ENCODE measurements around the gene NCBP1.

The NCBP1 gene

DNA sequence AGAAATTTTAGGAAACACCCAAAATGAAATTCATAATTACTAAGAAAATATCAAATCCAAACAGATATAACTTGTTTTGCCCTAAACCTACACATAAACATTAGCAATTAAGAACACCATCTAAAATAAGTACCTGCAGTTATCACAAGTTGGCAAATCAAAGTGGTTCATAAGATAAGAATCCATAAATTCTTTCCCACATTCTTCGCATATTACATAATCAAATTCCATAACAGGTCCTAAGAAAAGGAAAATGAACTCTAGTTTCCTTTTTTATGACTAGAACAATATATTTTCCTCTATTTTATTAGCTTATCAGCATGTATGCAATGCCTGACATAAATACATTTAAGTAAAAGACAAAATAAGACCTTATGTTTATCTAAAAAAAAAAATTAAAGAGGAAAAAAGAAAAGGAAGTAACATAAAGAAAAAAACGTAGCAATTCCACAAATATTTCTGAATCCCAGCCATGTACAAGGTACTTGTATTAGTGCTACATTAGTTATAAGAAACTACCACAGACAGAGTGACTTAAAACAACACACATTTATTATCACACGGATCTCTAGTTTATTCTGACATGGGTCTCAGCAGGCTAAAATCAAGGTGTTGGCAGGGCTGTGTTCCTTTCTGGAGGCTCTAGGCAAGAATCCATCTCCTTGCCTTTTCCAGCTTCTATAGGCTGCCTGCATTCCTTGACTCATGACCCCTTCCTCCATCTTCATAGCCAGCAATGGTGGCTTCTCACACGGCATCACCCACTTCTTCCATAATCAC is 56.0 kb downstream of the NCBP1 start:
- Histone ChIP-seq H3K4me1 (ENCODE audit: control insufficient read depth, low read length) (peaks cover 14% of the 10 kb centered on the region), H3K79me2 (ENCODE audit: control insufficient read depth, low read length) (peaks cover 11% of the 10 kb centered on the region), H3K9me2 (replicated peaks; ENCODE audit: control insufficient read depth, low read length) (no peaks in the 10 kb centered on the region), H4K20me1 (ENCODE audit: control insufficient read depth, insufficient read depth, low read depth, low read length) (no peaks in the 10 kb centered on the region), H3K4me3 (ENCODE audit: low read length) (no peak overlapping the region), H3K27me3 (ENCODE audit: control insufficient read depth, low read length) (no peaks in the 10 kb centered on the region), H3F3A (ENCODE audit: control insufficient read depth, insufficient read depth) (no peaks in the 10 kb centered on the region), H3K36me3 (ENCODE audit: control insufficient read depth, low read length) (peaks cover 68% of the 10 kb centered on the region), H3K4me2 (ENCODE audit: low read length) (no peak overlapping the region), H3K9me3 (ENCODE audit: control insufficient read depth, insufficient read depth, low read length) (no peaks in the 10 kb centered on the region), H3K27ac (ENCODE audit: low read depth, low read length) (no peak overlapping the region)
- TF ChIP-seq, protein P1, sequence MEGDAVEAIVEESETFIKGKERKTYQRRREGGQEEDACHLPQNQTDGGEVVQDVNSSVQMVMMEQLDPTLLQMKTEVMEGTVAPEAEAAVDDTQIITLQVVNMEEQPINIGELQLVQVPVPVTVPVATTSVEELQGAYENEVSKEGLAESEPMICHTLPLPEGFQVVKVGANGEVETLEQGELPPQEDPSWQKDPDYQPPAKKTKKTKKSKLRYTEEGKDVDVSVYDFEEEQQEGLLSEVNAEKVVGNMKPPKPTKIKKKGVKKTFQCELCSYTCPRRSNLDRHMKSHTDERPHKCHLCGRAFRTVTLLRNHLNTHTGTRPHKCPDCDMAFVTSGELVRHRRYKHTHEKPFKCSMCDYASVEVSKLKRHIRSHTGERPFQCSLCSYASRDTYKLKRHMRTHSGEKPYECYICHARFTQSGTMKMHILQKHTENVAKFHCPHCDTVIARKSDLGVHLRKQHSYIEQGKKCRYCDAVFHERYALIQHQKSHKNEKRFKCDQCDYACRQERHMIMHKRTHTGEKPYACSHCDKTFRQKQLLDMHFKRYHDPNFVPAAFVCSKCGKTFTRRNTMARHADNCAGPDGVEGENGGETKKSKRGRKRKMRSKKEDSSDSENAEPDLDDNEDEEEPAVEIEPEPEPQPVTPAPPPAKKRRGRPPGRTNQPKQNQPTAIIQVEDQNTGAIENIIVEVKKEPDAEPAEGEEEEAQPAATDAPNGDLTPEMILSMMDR (IDR thresholded peaks at IDR 0.05; ENCODE audit: low read depth, low read length, poor library complexity, severe bottlenecking) = no peak

DNA sequence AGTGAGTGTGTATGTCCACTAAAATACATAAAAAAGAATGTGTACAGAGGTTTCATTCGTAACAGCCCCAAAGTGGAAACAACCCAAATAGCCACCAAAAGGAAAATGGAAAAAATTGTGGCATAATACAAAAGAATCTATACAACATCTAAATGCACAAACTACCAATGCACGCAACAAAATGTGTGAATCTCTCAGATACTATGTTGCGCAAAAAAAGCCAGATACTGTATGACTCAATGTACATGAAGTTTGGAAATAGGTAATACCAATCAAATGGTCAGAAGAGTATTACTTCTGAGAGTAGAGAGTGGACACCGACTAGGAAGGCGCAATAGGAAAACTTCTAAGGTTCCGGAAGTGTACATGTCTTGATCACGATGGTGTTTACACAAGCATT is 61.1 kb downstream of the NCBP1 start:
- TF ChIP-seq, protein P1 (IDR thresholded peaks at IDR 0.05; ENCODE audit: low read depth, low read length, poor library complexity, severe bottlenecking) = no peak
- no peak for TF ChIP-seq EZH2phosphoT487 (IDR thresholded peaks at IDR 0.05; ENCODE audit: borderline replicate concordance, low read length)
- Histone ChIP-seq H3K27ac (ENCODE audit: low read depth, low read length) (no peak overlapping the region), H3K36me3 (ENCODE audit: control insufficient read depth, low read length) (peaks cover 29% of the 10 kb centered on the region), H3K9me3 (ENCODE audit: control insufficient read depth, insufficient read depth, low read length) (no peaks in the 10 kb centered on the region), H3K4me3 (ENCODE audit: low read length) (no peak overlapping the region), H3K4me1 (ENCODE audit: control insufficient read depth, low read length) (peaks cover 52% of the 10 kb centered on the region), H3K4me2 (ENCODE audit: low read length) (peak overlapping the region; percentile 77), H3F3A (ENCODE audit: control insufficient read depth, insufficient read depth) (no peaks in the 10 kb centered on the region), H3K27me3 (ENCODE audit: control insufficient read depth, low read length) (no peaks in the 10 kb centered on the region), H4K20me1 (ENCODE audit: control insufficient read depth, insufficient read depth, low read depth, low read length) (no peaks in the 10 kb centered on the region), H3K79me2 (ENCODE audit: control insufficient read depth, low read length) (peaks cover 36% of the 10 kb centered on the region), H3K9me2 (replicated peaks; ENCODE audit: control insufficient read depth, low read length) (no peaks in the 10 kb centered on the region)

DNA sequence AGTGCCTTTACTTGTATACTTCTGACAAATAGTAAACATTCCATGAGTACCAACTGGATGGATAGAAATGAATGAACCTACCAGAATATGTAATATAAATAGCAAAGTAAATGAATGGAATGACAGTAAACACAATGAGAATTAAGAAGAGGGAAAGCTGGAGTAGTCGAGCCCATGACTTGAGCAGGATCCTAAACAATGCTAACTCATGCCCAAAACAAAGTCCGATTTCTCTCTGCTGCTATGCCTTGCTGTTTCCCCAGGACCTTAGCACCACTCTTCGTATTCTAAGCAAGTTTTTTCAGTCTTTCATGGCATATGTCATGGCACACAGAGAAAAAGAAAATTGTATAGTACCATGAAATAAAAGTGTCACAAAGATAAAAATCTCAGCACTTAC is 61.8 kb downstream of the NCBP1 start:
- H3K9me2 ChIP-seq (replicated peaks; ENCODE audit: control insufficient read depth, low read length) = no peaks in the 10 kb centered on the region
- no peaks in the 10 kb centered on the region for H3K9me3 ChIP-seq (ENCODE audit: control insufficient read depth, insufficient read depth, low read length)
- H3K4me3 ChIP-seq (ENCODE audit: low read length) = peak overlapping the region; percentile 80
- no peaks in the 10 kb centered on the region for H3F3A ChIP-seq (ENCODE audit: control insufficient read depth, insufficient read depth)
- H3K27ac ChIP-seq (ENCODE audit: low read depth, low read length) = no peak overlapping the region
- TF ChIP-seq EZH2phosphoT487 (IDR thresholded peaks at IDR 0.05; ENCODE audit: borderline replicate concordance, low read length) = no peak
- TF ChIP-seq, protein P1 (IDR thresholded peaks at IDR 0.05; ENCODE audit: low read depth, low read length, poor library complexity, severe bottlenecking) = no peak
- peaks cover 54% of the 10 kb centered on the region for H3K4me1 ChIP-seq (ENCODE audit: control insufficient read depth, low read length)
- no peaks in the 10 kb centered on the region for H4K20me1 ChIP-seq (ENCODE audit: control insufficient read depth, insufficient read depth, low read depth, low read length)
- H3K36me3 ChIP-seq (ENCODE audit: control insufficient read depth, low read length) = peaks cover 25% of the 10 kb centered on the region
- H3K4me2 ChIP-seq (ENCODE audit: low read length) = peak overlapping the region; percentile 77
- H3K79me2 ChIP-seq (ENCODE audit: control insufficient read depth, low read length) = peaks cover 36% of the 10 kb centered on the region
- H3K27me3 ChIP-seq (ENCODE audit: control insufficient read depth, low read length) = no peaks in the 10 kb centered on the region

Measured in DOHH2 (cell line).